Duodenal mucosa (tissue), 2 donors: Measurements from ENCODE around the gene PDE6A.

Source experiments
- H3K27ac ChIP-seq: one replicate; pipeline ENCODE4 v1.7.0; 2013; ENCODE audit warnings: low read depth, low read length
- H3K27me3 ChIP-seq, 2 donors: one replicate each; pipeline ENCODE4 v1.7.0; 2013; ENCODE audit warnings: low read length in 2 of 2, control low read depth in 1 of 2; ENCODE audit not compliant: insufficient read depth in 2 of 2, control insufficient read depth in 1 of 2
- H3K36me3 ChIP-seq, 2 donors: one replicate each; pipeline ENCODE4 v1.7.0; 2013; ENCODE audit warnings: low read length in 2 of 2, control low read depth in 1 of 2; ENCODE audit not compliant: insufficient read depth in 2 of 2, control insufficient read depth in 1 of 2
- H3K4me1 ChIP-seq, 2 donors: one replicate each; pipeline ENCODE4 v1.7.0; 2013; ENCODE audit warnings: low read length in 2 of 2, control low read depth in 1 of 2; ENCODE audit not compliant: insufficient read depth in 2 of 2, control insufficient read depth in 1 of 2
- H3K4me3 ChIP-seq, 2 donors: one replicate each; pipeline ENCODE4 v1.7.0; 2013; ENCODE audit warnings: low read length in 2 of 2, low read depth in 1 of 2
- H3K9ac ChIP-seq, 2 donors: one replicate each; pipeline ENCODE4 v1.7.0; 2013; ENCODE audit warnings: low read length in 2 of 2, low read depth in 1 of 2
- H3K9me3 ChIP-seq, 2 donors: one replicate each; pipeline ENCODE4 v1.7.0; 2013; ENCODE audit warnings: low read length in 2 of 2, control low read depth in 1 of 2; ENCODE audit not compliant: control insufficient read depth in 1 of 2

Gene PDE6A

DNA sequence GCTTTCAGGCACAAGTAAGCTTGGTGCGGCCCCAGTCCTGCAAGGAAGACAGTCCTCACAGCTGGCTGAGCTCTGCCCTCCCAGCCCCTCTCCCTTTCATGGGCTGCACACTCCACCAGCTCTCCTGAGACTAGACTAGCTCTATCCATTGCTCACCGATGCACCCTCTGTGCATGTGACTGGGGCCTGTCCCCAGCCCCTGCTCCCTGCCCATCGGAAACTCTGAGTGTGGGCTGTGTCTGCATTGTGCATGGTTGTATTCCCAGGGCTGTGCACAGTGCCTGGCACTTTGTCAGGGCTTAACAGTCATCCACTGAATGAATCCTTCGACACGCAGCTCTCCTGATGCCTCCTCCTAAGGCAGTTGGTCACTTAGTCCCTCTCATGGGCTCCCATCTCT lies 122.3 kb downstream of the PDE6A start:
- H3K27ac ChIP-seq: no peak overlapping the region
- peaks cover 16 to 24% of the 10 kb centered on the region in 2 donors for H3K4me1 ChIP-seq
- no peak overlapping the region for H3K4me3 ChIP-seq
- H3K9me3 ChIP-seq: no peaks in the 10 kb centered on the region
- no peaks in the 10 kb centered on the region for H3K27me3 ChIP-seq
- H3K9ac ChIP-seq: no peak overlapping the region
- H3K36me3 ChIP-seq: peaks cover 5 to 37% of the 10 kb centered on the region in 2 donors

DNA sequence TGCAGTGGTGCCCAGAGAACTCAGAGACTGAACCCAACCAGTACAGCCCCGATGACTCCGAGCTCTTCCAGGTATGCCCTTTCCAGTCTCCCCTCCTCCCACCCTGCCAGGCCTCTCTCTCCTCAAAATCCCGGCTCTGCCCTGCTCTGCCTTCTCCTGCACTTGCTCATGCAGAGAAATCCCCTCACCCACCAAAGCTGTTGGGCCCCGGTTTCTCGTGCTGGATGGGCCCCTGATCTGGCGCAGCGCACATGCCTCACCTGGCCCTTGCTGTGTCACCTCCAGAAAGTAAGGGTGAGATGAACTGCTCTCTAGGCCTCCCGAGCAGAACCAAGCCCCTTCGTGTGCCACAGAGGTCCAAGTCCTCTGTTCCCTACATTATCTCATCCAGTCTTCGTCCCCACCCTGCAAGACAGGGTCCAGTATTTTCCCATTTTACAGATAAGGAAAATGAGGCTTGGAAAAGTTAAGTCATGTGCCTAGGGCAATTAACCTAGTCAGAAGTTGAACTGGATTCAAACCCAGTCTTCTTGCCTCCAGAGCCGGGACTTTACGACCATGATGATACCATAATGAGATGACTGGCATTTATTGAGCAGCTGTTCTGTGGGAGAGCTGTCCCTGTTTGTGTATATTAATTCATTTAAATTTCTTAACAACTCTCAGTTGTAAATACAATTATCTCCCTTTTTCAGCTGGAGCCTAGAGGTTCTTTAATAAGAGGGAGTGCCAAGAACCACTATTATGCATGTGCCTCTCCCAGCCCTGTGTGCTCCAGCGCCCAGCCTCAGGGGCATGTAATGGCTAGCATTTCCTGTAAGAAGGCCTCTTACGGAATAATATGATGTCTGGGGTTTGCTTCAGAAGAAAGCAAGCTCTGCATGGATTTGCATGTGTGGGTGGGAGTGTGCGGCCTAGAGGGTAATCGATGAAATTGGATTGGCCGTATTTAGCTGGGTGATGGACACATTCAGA lies 123.8 kb downstream of the PDE6A start:
- Histone ChIP-seq H3K9me3 (no peaks in the 10 kb centered on the region), H3K4me3 (no peak overlapping the region), H3K27ac (no peak overlapping the region), H3K36me3 (peaks cover 5 to 30% of the 10 kb centered on the region in 2 donors), H3K4me1 (peaks cover 16 to 24% of the 10 kb centered on the region in 2 donors), H3K27me3 (no peaks in the 10 kb centered on the region), H3K9ac (no peak overlapping the region)

DNA sequence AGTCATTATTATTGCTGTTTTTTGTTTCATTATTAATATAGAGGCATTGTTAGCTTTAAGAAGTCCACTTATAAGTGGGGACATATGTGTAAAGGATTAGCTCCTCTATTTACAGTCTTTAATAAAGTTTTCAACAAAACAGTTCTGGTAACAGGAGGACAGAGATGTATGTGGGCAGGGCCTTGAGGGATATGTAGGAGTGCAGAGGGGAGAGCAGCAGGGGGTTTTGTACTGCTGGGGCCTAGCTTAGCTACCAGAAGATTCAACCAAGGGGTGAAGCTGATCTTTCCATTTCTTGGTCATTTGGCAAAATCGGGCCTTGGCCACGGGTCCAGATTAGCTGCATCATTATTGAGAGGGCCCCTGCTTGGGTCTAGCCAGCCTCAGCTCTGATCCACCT lies 124.6 kb downstream of the PDE6A start:
- Histone ChIP-seq H3K9ac (no peak overlapping the region), H3K9me3 (no peaks in the 10 kb centered on the region), H3K4me1 (peaks cover 16 to 24% of the 10 kb centered on the region in 2 donors), H3K4me3 (no peak overlapping the region), H3K27me3 (no peaks in the 10 kb centered on the region), H3K36me3 (peaks cover 5 to 22% of the 10 kb centered on the region in 2 donors), H3K27ac (no peak overlapping the region)

DNA sequence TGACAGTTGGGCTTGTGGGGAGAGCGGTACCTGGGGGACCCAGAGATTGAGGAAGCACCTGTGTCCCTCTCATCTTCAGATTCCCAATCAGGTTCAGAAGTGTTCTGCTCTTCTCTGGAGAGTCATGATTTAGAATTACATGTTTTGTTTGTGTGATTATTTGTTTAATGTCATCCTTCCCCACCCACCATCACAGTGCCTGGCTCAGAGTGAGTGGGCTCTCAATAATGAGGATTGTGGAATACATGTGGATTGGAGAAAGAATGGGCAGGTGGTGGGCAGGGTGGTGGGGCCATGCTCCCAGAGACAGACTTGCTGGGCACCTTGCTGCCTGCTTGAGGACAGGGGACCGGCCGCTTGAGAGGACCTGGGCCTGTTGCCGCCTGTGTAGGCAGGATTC lies 126.5 kb downstream of the PDE6A start:
- no peak overlapping the region for H3K27ac ChIP-seq
- no peak overlapping the region for H3K4me3 ChIP-seq
- peaks cover 5 to 32% of the 10 kb centered on the region in 2 donors for H3K36me3 ChIP-seq

DNA sequence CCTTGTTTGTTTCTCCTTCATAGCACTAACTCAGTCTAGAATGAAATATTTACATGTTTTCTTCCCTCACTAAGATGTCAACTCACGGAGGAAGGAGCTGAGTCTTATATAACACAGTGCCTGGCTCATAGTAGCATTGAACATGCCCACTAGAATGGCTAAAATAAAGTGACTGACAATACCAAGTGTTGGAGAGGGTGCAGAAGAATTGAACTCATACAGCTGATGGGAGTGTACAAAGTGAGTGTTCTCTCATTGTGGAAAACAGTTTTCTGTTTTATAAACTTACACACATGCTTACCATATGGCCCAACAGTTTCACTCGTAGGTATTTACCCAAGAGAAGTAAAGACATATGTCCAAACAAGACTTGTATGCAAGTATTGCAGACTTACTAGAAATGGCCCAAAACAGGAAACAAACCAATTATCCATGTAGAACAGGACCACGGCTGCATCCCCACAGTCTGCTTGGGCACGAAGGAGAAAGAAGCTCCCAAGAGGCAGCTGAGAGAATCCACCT lies 127.0 kb downstream of the PDE6A start:
- Histone ChIP-seq H3K9ac (no peak overlapping the region), H3K27ac (no peak overlapping the region), H3K27me3 (no peaks in the 10 kb centered on the region), H3K36me3 (peaks cover 5 to 32% of the 10 kb centered on the region in 2 donors), H3K9me3 (no peaks in the 10 kb centered on the region), H3K4me3 (no peak overlapping the region), H3K4me1 (peaks cover 11 to 16% of the 10 kb centered on the region in 2 donors)

More for the DNA sequence above, 126.5 kb downstream of the PDE6A start:
- Histone ChIP-seq H3K9ac (no peak overlapping the region), H3K27me3 (no peaks in the 10 kb centered on the region), H3K4me1 (peaks cover 16 to 17% of the 10 kb centered on the region in 2 donors), H3K9me3 (no peaks in the 10 kb centered on the region)

DNA sequence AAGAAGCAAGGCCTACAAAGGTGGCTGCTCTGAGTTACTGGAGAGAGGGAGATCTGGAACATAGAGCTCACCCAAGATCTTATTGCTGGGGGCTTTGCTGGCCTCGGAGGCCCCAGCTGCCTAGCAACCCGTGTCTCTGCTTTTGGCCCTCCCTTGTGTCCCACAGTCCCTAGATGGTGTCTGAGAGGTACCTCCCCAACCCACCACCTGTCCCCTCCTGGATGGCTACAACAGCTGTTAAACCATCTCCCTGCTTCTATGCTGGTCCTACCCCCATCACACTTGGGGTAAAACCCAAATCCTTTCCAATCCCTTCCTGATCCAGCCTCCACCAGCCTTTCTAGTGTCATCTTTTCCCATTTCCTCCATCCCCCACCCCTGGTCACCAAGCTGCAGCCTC lies 127.9 kb downstream of the PDE6A start:
- Histone ChIP-seq H3K4me3 (no peak overlapping the region), H3K36me3 (peaks cover 0 to 32% of the 10 kb centered on the region in 2 donors), H3K9ac (no peak overlapping the region), H3K27ac (no peak overlapping the region), H3K27me3 (no peaks in the 10 kb centered on the region), H3K4me1 (peaks cover 11 to 13% of the 10 kb centered on the region in 2 donors), H3K9me3 (no peaks in the 10 kb centered on the region)

DNA sequence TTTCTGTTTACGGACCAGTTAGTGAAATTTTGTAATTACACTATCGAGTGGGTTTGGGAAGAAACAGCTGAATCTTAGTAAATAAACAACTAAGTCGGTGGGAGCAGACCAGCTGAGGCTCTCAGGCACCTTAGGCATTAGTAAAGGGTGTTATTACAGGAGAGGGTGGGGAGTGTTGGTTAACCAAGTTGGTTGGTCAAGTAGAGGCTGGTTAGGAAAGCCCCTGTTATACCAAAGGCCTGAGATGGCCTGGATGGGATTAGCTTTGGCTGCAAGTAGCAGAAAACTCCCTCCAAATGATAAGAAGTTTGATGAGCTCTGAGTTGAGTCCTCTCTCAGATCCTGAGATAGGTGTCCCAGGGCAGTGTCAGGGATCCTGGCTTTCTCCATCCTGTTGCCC lies 133.1 kb downstream of the PDE6A start:
- H3K36me3 ChIP-seq: peaks cover 0 to 20% of the 10 kb centered on the region in 2 donors
- no peaks in the 10 kb centered on the region for H3K27me3 ChIP-seq
- H3K9ac ChIP-seq: no peak overlapping the region
- no peak overlapping the region for H3K4me3 ChIP-seq
- no peak overlapping the region for H3K27ac ChIP-seq
- no peaks in the 10 kb centered on the region for H3K4me1 ChIP-seq
- H3K9me3 ChIP-seq: no peaks in the 10 kb centered on the region

DNA sequence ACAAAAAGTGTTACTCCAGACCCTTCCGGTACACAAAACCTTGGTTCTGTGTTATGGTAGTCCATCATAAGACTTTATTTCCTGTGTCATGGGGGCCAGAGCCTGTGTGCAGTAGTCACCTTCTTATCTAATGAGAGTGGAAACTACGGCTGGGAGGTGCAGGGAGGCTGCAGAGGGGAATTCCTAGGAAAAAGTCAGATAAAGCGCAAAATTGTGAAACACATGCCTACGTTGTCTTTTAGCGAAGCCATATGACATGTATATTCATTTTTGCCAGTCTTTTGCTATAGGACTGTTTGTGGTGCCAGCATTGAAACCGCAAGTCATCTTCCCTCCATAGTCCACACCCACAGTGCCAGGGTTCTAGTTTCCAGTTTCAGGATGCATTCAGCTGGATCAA lies 133.7 kb downstream of the PDE6A start:
- Histone ChIP-seq H3K9me3 (no peaks in the 10 kb centered on the region), H3K9ac (no peak overlapping the region), H3K36me3 (peaks cover 0 to 20% of the 10 kb centered on the region in 2 donors), H3K27me3 (no peaks in the 10 kb centered on the region), H3K27ac (no peak overlapping the region), H3K4me1 (peaks cover under 1 to 5% of the 10 kb centered on the region in 2 donors), H3K4me3 (no peak overlapping the region)

DNA sequence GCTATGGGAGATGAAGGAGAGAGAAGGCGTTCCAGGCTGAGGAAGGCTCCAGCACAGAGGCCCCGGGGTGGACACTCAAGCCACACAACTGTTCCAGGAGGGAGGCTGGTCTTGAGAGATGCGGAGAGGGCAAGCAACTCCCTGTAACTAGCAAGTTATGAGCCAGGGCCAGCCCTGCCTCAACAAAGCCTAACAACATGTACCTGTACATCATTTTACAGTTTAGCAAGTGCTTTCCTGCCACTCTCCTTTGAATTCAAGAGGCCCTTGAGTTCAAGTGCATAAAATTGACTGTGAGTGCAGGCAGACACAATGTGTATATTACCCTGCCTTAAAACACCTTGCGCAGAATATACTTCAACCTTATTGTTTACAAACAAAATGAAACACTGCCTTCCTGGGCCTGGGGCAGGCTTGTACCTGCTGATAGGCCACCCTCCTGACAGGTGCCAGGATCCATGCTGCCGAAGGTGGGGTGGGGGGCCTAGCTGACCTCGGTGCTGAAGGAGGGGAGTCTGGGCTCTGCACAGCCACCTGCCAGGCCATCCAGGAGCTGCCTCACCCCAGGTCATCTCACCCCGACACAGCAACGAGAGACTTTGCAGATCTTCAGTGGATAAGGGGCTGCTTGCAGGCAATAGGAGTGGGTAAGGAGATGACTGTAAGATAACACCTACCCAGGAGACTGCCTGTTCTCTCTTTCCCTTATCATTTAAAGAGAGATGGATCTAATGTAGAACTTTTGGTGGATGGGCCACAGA lies 134.5 kb downstream of the PDE6A start:
- H3K36me3 ChIP-seq: peaks cover 0 to 20% of the 10 kb centered on the region in 2 donors
- H3K4me3 ChIP-seq: no peak overlapping the region
- no peaks in the 10 kb centered on the region for H3K27me3 ChIP-seq
- H3K9me3 ChIP-seq: no peaks in the 10 kb centered on the region
- H3K27ac ChIP-seq: no peak overlapping the region
- H3K9ac ChIP-seq: no peak overlapping the region
- peaks cover 5% of the 10 kb centered on the region in 2 donors for H3K4me1 ChIP-seq
